GM18867 (cell line): ENCODE measurements around the gene PRKAR2B.
"Not testable (repeated sequence)": the region's sequence is repeated elsewhere in the genome, so short reads cannot be mapped to it uniquely, and the experiment has no call there.

Experiments used
- ATAC-seq: cut with Tn5 transposase; IDR thresholded peaks from one replicate; pipeline ENCODE4 v1.9.1; 2021; ENCODE audit warnings: mild to moderate bottlenecking, moderate library complexity; ENCODE audit not compliant: unreplicated experiment

The PRKAR2B gene

DNA sequence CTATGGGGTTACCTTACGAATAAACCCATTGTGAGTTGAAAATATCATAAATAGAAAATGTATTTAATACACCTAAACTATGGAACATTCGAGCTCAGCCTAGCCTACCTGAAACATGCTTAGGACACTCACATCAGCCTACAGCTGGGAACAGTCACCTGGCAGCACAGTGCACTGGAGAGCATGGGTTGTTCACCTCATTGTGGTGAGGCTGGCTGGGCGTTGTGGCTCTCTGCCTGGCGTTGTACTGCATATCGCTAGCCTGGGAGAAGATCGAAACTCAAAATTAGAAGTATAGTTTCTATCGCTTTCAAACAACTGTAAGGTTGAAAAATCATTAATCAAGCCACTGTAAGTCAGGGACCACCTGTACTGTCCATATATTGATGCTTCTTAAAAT, 107.0 kb downstream of the PRKAR2B start:
- ATAC-seq: no peak

DNA sequence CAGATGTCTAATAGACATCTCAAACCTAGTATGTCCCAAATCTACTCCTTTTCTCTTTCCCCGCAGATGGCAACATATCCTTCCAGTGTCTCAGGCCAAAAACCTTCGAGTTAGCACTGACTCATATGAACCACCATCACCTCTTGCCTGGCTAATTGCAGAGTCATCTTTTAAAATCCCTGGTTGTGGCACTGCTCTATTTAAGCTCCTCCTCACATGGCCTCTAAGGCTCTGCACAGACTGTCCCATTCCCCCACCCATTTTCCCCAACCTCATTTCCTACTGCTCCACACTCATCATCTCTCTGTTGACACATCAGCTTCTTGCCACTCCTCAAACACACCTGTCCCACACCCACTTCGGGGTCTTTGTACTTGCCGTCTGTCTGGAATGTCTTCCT, 107.5 kb downstream of the PRKAR2B start:
- ATAC-seq: no peak

DNA sequence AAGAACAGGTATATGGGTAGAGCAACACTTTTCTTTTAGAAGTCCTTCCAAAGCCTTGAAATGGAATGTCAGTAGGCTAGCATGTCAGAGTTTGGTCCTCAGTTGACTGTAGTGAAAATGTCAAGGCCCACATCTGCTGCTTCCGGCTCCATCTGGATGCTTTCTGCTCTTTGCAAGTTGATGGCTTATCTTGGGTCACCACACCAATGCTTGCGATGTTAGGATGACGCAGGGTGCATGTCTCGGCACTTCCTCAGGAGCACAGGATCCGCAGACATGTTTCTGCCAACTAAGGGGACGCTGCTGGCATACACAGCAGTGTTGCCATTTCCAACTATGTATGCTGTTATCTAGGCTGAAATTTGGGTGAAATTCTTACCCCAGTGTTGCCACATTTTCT, 110.3 kb downstream of the PRKAR2B start:
- ATAC-seq: no peak

DNA sequence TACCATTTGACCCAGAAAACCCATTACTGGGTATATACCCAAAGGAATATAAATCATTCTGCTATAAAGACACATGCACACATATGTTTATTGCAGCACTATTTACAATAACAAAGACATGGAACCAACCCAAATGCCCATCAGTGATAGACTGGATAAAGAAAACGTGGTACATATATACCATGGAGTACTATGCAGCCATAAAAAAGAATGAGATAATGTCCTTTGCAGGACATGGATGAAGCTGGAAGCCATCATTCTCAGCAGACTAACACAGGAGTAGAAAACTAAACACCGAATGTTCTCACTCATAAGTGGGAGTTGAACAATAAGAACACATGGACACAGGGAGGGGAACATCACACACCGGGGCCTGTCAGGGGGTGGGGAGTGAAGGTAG, 111.2 kb downstream of the PRKAR2B start:
- not testable (repeated sequence) for ATAC-seq

DNA sequence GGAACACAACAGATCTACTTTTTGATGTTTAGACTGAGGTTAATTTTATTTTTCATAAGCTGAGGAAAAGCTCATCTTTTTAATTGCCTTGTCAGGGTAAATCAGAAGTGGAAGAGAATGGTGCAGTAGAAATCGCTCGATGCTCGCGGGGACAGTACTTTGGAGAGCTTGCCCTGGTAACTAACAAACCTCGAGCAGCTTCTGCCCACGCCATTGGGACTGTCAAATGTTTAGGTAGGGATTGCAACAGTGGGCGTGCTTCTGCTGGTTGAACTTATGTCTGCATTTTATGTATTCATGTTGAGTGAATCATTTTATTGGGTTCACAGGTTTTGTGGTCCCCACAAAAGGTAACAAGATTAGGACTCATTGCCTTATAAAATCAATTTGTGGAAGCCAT, 112.6 kb downstream of the PRKAR2B start:
- no peak for ATAC-seq

DNA sequence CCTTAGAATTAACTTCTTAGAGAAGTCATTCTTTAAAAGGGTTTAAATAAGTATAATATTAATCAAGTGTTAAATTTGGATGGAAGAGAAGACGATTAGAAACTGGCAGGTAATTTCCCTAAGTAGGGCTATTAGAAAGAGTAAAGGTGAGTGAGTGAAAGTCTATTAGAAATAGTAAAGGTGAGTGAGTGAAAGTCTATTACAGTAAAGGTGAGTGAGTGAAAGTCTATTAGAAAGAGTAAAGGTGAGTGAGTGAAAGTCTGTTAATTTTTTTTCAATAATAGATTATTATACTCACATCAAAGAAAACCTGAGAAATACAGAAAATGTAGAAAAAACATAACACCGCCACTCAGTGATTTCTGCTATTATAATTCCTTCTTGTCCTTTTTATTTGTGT, 113.5 kb downstream of the PRKAR2B start:
- ATAC-seq: no peak

DNA sequence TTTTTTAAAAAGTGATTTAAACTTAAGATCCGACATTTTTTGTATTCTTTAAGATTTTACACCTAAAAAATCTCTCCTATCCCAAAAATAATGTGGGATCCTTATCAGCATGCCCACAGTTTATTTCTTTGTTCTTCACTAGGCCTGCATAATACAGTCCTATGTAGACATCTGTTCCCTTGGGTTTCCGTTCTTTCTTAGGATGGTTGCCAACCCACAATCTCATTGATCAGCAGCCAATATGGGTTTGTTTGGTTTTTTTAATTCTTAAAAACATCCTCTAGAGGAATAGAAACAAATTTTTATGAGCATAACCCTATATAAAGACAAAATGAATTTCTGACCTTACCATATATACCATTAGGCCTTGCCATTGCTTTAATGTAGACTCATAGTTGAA, 115.9 kb downstream of the PRKAR2B start:
- no peak for ATAC-seq

DNA sequence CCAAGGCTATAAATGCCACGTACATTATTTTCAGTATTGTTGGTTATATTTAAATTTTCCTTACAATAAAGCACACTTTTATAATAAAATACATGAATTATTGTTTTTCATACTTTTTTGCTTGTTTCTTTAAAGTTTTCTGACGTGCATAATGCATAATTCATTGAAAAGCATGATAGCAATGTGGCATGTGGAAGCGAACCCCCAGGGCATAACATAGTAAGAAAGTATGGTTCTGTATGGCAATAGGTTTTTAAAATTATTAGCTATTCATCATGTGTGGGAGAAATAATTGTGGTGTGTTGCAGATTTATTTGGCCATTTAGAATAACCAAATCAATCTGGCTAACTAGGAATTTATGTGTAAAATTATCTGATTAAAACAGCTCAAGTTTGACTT, 116.9 kb downstream of the PRKAR2B start:
- ATAC-seq: no peak

DNA sequence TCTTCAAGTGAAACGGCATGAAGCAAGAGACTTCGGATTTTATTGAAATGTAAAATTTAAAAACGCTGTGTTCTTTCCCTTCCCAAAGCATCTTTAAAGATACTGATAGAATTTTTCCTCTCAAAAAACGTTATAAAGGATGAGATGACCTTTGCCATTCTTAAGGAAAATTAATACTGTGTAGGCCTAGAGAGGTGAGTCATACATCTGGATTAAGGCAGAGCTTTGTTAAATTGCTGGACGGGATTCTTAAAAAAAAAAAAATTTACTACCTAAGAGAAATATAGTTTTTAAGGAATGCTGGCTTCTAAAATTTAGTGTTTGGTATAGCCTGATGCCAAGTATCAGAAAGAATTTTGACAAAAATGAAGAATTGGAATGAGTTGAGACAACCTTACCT, 118.0 kb downstream of the PRKAR2B start:
- ATAC-seq: no peak

DNA sequence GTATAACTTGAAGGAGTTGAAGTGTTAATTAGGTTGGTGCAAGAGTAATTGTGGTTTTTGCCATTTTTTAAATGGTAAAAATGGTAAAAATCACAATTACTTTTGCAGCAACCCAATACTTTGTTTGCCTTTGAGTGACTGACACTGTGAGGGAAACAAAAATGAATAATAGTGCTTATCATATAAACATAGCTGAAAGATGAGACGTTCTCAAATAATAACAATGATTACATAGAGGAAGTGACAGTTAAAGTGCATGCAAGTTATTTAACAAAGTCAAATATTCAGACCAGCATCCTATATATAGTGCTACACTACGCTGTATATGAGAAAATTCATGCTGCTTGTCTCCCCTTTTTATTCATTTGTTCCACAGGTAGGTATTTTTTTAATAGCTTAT, 119.6 kb downstream of the PRKAR2B start:
- ATAC-seq: no peak

DNA sequence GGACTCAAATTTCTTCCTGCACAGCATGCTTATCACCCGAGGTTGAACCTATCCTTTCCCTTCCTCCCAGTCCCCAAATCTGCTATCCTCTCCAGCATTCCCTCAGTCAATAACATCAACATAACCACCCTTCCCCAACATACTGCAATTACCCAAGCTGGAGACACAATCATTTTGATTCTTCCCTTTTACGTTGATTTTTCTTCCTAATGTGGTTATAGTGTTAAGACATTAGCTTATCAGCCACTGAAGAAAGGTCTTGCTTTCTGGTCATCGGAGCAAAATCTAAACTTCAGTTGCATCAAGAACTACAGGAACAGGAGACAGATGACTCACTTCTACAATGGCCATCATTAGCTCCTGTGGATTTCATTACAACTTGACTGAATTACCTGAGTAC, 120.8 kb downstream of the PRKAR2B start:
- no peak for ATAC-seq

DNA sequence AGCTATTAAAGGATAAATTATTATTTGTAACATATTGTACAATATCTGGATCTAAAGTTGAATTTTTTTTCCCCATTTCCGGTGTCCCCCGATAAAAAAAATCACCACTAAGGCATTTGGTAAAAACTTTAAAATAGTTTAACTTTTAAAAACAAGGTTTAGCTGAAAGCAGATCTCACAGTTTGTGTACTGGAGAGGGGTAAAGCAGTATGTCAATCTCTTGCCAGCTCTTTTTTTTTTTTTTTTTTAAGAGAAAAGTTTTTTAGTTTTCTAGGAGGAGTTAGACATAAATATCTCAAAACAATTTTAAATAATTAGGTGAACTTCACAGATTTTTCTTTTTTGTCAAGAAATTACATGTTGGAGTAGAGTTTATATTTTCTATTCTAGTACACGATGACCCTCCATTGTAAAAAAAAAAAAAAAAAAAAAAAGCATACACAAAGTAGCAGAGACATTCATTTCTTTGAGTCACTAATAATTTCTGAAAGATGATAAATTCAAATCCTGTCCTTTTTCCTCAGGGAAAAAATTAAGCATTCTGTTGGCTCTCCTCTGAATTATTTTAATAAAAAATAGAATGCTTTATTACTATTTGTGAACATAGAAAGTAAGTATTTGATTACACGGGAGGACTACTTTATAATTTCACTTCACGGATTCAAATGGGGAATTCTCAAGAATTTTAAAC, 122.4 kb downstream of the PRKAR2B start:
- no peak for ATAC-seq

DNA sequence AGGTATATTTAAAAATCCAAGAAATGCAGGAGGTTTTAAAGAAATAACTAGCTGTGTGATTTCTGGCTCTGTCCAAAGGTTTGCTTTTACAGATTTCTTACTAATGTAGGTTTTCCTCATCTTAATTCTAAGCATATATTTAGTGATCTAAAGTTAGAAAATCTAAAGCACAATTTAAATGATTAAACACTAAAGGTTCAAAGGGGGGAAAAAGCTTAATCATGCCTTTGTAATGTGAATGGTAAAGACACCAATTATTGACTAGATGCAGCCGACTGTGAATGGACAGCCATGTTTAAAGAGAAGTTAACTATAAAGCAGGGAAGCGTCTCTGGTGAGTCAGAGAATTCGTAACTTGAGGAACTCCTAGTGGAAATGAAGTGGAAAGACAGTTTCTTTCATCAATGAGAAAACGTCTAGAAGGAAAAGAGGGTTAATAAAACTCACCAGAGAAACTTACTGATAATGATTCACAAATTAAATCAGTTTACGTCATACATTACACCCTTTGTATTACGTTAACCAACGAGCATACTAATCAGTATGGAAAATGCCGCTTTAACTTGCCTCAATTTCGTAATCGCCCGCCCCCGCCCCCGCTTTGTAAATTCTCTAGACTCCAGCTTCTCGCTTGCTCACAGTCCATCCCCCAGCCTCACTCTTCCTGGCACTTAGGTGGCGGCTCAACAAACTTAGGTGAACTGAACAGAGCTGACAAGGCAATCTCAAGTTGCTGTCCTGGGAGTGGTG, 123.2 kb downstream of the PRKAR2B start:
- ATAC-seq: no peak

DNA sequence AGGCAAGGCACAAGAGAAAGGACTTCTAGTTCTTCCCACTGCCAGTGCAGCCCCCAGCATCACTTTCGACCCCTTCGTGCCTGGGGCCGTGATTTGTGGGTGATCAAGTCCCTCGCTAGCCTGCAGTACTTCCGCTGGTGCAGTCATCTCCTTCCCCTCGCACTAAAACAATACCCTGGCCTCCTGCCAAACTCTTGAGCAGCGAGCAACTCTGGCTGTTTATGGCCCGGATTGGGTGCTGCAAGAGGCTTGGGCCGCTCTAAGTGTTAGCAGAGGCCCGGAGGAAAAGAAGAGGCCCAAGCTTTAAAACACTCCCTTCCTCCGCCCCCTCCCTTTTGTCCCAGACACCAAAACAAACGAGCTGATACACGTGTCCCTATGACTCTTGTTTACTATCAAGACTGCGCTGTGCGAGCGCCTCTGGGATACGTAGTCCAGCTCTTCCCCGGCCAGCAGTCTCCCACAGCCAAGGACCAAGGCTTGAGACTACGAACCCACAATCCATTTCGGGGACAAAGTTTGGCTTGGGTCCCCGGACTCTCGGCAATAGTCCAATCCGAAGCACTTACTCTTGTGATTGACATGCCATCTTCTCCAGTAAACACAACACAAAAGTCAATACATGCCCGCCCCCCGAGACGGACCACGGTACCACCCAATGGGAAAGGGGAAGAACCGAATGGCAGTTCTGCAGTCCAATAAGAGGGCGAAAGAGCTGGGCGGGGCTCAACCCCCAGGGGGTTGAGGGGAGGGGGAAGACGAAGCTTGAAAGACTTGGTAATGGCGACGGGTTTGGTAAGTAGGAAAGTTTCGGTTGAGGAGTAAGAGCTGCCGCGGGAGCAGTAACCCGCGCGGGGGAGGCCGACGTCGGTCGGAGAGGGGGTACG, 124.0 kb downstream of the PRKAR2B start, which contains the start of gene HBP1:
Gene HBP1 (plus strand): TSS at position 771 of the 887 bp plus-strand sequence. CDS start 10,891 bp downstream, outside the sequence.
- ATAC-seq: peak; percentile 88

DNA sequence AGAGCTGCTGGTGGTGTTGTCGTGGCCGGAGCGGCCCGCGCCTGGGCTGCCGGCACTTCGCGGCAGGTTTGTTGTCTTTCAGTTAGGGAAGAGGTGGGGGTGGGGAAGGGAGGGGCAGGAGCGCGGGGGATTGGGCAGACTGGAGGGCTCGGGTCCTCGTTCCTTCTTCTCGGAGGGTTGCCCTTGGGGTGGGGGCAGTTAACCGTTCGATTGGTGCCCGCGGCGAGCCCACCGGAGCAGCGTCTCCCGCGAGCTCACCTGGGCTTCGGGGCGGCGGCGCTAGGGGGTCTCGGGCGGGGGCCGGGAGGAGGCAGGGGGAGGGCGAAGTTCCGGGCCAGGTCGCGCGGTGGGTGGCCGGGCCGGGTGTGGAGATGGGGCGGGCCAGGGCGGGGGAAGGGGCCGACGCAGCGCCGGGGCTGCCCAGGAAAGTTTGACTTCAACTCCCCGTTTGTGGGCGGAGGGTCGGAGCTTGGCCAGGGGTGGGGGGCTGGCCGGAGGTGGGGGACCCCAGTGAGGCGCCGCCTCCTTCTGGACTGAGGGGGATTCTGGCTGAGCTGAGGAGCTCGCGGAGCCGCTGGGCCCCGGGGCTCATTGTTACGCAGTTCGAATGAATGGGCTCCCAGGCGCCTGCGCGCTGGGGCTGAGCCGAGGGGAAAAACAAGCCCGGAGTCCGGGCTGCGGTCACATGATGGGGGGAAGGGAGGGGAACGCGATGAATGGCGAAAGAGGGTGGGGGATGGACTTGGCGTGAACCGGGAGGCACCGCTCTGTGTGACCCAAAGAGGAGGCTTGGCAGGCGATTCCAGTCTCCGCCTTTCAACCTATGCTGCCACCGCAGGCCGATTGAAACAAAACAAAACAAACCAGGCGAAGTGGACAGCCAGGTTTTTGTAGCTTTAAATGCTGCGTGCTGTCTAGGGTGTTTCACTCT, 124.9 kb downstream of the PRKAR2B start:
- peak; percentile 27 for ATAC-seq

DNA sequence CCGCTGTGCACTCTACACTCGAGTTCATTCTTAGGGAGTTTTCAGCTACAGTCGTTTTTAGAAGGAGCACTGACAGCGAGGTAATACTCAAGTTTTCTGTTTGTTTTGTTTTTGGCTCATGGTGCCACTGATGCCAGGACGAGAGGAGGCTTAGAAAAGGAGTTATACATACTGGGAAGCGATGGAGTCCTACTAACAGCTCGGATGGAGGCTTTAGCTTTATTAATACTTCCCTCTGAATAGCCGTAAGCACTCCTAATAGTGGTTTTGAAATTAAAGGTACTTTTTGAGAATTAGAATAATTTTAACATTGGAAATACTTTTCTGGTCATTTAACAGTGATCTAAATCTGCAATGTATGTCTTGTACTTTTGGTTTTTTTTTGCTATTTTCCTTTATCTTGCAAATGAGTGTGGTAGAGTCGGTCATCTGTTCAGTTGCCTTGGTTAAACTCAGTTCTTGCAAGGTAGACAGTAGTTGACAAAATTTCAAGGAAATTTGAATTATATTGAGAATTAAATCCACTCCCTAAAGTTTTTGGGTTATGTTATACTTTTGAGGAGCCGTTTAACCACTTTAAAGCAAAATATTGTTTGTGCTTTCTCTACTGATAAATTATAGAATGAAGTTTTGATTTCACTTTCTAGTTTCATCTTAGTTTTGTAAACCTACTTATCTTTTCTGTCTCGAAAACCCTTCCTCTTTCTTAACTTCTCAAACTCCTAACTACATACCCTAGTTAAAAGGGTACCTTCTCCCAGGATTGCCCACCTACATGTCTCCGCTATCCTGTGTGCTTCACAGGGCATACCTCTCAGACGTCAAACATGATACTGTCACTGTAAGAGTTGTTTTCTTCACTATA, 125.8 kb downstream of the PRKAR2B start:
- no peak for ATAC-seq

DNA sequence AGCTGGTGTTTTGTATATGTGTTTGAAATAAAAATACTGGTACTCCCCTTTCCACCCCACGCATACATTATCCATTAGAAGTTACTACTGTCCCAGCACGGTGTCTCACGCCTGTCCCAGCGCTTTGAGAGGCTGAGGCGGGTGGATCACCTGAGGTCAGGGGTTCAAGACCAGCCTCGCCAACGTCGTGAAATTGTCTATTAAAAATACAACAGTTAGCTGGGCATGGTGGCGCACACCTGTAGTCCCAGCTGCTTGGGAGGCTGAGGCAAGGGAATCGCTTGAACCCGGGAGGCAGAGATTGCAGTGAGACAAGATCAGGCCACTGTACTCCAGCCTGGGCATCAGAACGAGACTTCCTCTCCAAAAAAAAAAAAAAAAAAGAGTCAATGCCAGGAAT, 127.0 kb downstream of the PRKAR2B start:
- ATAC-seq: no peak

DNA sequence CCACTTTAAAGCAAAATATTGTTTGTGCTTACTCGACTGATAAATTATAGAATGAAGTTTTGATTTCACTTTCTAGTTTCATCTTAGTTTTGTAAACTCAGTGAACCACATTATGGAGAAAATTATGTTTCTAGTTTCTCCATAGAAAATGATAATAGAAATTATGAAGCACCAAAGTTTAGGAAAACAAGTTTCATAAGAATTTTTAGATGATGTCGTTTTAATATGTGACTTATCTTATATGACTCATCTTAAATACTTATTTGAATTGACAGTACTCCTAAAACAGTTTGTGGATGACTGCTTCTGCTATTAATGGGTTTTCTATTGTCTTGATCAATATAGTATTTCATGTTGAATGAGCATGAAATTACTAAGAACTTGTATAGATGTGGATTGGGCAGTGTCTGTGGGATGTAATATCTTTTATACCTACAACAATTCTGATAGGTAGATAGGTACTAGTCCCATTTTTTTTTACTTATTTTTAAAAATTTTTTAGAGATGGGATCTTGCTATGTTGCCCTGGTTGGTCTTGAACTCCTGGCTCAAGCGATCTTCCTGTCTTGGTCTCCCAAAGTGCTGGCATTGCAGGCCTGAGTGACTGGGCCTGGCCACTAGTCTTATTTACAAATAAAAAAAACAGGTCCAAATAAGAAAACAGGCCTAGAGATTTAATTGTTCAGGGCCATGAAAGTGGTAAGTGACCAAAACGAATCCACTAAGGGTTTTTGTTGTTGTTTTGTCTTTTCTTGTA, 127.9 kb downstream of the PRKAR2B start:
- no peak for ATAC-seq

DNA sequence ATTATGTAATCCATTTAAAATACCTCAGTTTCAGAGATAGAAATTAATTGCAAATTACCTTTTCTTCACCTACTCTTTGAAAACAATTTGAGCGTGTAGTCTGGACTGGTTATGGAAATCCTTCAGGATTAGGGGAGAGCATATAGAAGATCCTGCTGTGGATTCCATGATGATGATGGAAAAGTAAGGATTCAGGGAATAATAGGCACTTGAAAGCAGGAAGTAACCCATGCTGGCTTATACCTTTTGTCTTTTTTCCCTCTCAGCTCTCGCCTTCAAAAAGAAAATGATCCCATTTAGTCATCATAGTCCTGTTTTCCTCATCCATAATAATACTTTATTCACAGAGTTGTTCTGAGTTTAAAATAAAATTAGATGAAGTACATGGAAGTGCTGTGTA, 128.7 kb downstream of the PRKAR2B start:
- no peak for ATAC-seq
